ENCODE data around the gene TC2N.

The TC2N gene

GRCh38 chr14:91843437-91843836 lies 23.9 kb downstream of the TC2N start:
- TF ChIP-seq, protein P1, sequence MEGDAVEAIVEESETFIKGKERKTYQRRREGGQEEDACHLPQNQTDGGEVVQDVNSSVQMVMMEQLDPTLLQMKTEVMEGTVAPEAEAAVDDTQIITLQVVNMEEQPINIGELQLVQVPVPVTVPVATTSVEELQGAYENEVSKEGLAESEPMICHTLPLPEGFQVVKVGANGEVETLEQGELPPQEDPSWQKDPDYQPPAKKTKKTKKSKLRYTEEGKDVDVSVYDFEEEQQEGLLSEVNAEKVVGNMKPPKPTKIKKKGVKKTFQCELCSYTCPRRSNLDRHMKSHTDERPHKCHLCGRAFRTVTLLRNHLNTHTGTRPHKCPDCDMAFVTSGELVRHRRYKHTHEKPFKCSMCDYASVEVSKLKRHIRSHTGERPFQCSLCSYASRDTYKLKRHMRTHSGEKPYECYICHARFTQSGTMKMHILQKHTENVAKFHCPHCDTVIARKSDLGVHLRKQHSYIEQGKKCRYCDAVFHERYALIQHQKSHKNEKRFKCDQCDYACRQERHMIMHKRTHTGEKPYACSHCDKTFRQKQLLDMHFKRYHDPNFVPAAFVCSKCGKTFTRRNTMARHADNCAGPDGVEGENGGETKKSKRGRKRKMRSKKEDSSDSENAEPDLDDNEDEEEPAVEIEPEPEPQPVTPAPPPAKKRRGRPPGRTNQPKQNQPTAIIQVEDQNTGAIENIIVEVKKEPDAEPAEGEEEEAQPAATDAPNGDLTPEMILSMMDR (IDR thresholded peaks at IDR 0.05; ENCODE audit: low read depth, low read length) = no peak
- H3K4me3 ChIP-seq (ENCODE audit: low read depth, low read length) = no peak overlapping the region

DNA sequence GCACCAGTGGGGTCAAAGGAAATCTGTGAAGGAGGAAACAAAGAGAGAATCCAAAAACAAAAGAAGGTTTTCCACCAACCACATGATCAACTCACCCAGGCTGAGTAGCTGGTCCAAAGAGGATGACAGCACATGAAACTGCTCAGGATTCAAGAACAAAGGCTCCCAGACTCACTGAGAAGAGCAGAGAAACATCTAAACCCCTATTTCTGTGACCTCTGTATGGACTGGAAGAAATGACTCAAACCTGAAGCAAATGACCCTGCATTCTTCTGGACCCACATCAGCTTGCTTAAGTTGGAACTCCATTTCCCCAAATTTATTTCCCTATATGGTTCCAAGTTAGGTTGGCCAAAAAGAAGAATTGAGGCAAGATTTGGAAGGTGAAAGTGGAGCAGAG lies 26.3 kb downstream of the TC2N start:
- H3K4me3 ChIP-seq (ENCODE audit: low read depth, low read length) = no peak overlapping the region
- TF ChIP-seq, protein P1 (IDR thresholded peaks at IDR 0.05; ENCODE audit: low read depth, low read length) = no peak

DNA sequence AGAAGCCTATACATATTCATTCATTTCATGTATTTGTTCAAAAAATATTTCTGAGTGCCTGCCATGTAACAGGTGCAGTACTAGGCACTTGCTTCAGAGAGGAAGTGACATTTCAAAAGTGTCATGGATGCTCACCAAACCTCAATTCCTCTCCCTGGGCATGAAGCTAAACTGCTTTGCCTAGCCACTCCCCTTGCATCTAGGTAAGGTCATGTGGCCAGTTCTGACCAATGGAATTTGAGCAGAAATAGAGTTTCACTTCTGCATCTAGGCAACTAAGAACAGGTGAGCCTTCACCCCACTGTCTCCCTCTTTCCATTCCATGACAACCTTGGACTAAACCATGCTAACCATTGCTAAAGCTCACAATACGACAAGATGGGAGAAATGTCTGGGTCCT lies 27.6 kb downstream of the TC2N start:
- TF ChIP-seq, protein P1 (IDR thresholded peaks at IDR 0.05; ENCODE audit: low read depth, low read length) = no peak

DNA sequence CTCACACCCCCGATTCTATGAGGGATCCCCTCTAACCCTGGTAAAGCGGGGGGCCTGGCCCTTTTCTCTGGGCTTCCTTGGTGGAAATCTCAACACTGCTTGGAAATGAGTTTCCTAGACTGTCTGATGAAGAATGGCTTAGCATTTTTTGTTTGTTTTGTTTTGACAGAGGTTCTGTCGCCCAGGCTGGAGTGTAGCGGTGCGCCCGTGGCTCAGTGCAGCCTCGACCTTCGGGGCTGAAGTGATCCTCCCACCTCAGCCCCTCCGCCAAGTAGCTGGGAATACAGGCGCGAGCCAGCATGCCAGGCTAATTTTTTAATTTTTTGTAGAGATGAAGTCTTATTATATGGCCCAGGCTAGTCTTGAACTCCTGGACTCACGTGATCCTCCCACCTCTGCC lies 30.3 kb downstream of the TC2N start:
- TF ChIP-seq, protein P1 (IDR thresholded peaks at IDR 0.05; ENCODE audit: low read depth, low read length) = no peak
- H3K4me3 ChIP-seq (ENCODE audit: low read depth, low read length) = no peak overlapping the region

More for the DNA sequence above, 27.6 kb downstream of the TC2N start:
- no peak overlapping the region for H3K4me3 ChIP-seq (ENCODE audit: low read depth, low read length)

DNA sequence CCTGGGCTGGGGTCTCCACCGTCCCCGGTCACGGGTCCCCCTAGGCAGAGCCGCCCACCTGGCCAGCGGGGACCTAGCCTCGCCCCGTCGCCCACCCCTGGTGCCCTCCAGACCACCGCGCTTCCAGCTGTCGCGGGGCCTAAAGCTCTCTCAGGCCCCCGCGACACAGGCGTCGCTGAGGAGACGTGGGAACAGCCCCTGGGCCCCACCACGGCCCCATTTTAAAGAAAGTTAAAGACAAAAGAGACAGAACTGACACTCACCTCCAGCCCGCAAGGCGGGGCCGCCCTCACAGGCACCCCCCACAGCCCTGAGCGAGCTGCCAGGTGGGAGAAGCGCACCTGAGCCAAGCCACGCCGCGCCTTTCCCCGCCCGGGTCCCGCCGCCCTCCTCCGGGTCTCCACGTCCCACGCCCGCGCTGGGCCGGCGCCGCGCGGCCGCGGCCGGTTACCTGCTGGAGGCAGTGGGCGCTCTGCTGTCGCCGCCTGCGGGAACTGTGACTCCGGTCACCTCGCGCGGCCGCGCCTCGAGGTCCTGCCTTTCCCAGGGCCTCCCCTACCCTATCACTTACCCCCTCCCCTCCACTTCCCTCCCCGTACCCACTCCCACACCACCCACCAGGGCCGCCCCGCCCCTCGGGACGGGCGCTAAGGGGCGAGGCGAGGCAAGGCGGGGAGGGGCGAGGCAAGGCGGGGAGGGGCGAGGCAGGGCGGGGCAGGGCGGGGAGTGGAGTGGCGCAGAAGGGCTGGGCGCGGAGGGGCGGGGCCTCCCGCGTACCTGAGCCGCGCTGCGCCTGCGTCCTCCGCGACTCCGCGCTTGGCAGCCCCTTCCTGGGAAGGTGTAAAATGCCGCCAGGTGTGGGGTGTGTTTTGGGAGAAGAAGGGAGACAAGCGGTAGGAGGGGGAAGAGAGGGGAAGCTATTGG lies 31.2 kb downstream of the TC2N start:
- TF ChIP-seq, protein P1 (IDR thresholded peaks at IDR 0.05; ENCODE audit: low read depth, low read length) = no peak

GRCh38 chr14:91835197-91835919 lies 32.0 kb downstream of the TC2N start:
- TF ChIP-seq, protein P1 (IDR thresholded peaks at IDR 0.05; ENCODE audit: low read depth, low read length) = no peak
- H3K4me3 ChIP-seq (ENCODE audit: low read depth, low read length) = no peak overlapping the region

More for the DNA sequence above, 31.2 kb downstream of the TC2N start:
- H3K4me3 ChIP-seq (ENCODE audit: low read depth, low read length) = no peak overlapping the region

GRCh38 chr14:91834571-91834970 lies 32.8 kb downstream of the TC2N start:
- TF ChIP-seq, protein P1 (IDR thresholded peaks at IDR 0.05; ENCODE audit: low read depth, low read length) = no peak
- H3K4me3 ChIP-seq (ENCODE audit: low read depth, low read length) = no peak overlapping the region

Measured in WI38 (cell line).